Thoracic aorta (tissue), 2 donors: ENCODE measurements around the gene EPN1. TPM values are rescaled to one million over a fixed set of nuclear protein-coding genes. Genes with fewer than 3 reads are reported as not detected.
"Not testable (repeated sequence)": the region's sequence is repeated elsewhere in the genome, so short reads cannot be mapped to it uniquely, and the experiment has no call there.

Experiments
- ATAC-seq: fragments of 150-250 bp; one replicate; pipeline ENCODE4 v1.8.0; 2017; ENCODE audit warnings: low read depth; ENCODE audit not compliant: insufficient number of reproducible peaks, low FRiP score
- DNase-seq: peaks from one replicate; pipeline ENCODE4 v3.0.0-alpha.2; 2020; ENCODE audit warnings: low spot score
- H3K27ac ChIP-seq, 2 donors: fragments of 200-600 bp; sonication (generic); 1 replicate in 1 of 2; 2 replicates in 1 of 2; pipeline ENCODE4 v1.5.1; 2016; ENCODE audit warnings: mild to moderate bottlenecking in 2 of 2, moderate library complexity in 2 of 2
- H3K27me3 ChIP-seq: fragments of 200-600 bp; sonication (generic); replicated peaks from 2 replicates; pipeline ENCODE4 v1.6.0; 2016; ENCODE audit warnings: mild to moderate bottlenecking; ENCODE audit not compliant: insufficient read depth
- H3K36me3 ChIP-seq: fragments of 200-600 bp; sonication (generic); one replicate; pipeline ENCODE4 v1.5.1; 2016
- H3K4me1 ChIP-seq, 2 donors: fragments of 200-600 bp; sonication (generic); 1 replicate in 1 of 2; 2 replicates in 1 of 2; pipeline versions ENCODE4 v1.5.1 to v1.6.0; 2016; ENCODE audit warnings: low read depth in 2 of 2, mild to moderate bottlenecking in 1 of 2; ENCODE audit not compliant: control insufficient read depth in 1 of 2
- H3K4me3 ChIP-seq: fragments of 200-600 bp; sonication (generic); 2 replicates; pipeline ENCODE4 v1.5.1; 2016; ENCODE audit warnings: mild to moderate bottlenecking
- H3K9me3 ChIP-seq: fragments of 200-600 bp; sonication (generic); 2 replicates; pipeline ENCODE4 v1.5.1; 2016
- total RNA-seq, 2 donors: library from RNA; depleted of rRNA; stranded (reverse); fragments of >200 nt; gene quantifications; one replicate each; pipeline versions ENCODE4 v1.1.0 to v1.2.3, GENCODE V29; 2016
- TF ChIP-seq, protein P1 (sequence below): fragments of 200-600 bp; sonication (generic); IDR thresholded peaks from one replicate; pipeline ENCODE4 v1.5.1; 2019; ENCODE audit warnings: antibody characterized with exemption

The EPN1 gene
- total RNA-seq, 2 donors from 2014 or later, result 91.3 to 93.5 TPM

DNA sequence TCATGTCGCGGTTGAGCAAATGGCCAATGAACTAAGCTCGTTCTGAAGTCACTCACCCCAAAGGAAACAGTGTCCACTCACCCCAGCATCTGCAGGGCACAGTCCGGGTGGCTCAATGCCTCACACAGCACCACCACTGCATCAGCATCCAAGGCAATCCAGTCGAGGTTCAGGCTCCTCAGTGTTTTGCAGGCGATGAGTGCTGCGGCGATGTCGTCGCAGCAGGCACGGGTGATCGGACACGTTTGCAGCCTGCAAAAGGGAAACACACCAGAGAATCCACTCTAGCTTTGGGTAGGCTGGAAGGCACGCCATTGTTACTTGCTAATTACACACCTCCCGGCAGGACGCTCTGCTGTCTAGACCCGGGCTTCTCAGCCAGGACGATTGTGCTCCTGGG, 36.7 kb downstream of the EPN1 start:
- H3K4me1 ChIP-seq, result no peaks in the 10 kb centered on the region
- H3K9me3 ChIP-seq, result no peaks in the 10 kb centered on the region
- no peaks in the 10 kb centered on the region for H3K27me3 ChIP-seq
- TF ChIP-seq, protein P1, sequence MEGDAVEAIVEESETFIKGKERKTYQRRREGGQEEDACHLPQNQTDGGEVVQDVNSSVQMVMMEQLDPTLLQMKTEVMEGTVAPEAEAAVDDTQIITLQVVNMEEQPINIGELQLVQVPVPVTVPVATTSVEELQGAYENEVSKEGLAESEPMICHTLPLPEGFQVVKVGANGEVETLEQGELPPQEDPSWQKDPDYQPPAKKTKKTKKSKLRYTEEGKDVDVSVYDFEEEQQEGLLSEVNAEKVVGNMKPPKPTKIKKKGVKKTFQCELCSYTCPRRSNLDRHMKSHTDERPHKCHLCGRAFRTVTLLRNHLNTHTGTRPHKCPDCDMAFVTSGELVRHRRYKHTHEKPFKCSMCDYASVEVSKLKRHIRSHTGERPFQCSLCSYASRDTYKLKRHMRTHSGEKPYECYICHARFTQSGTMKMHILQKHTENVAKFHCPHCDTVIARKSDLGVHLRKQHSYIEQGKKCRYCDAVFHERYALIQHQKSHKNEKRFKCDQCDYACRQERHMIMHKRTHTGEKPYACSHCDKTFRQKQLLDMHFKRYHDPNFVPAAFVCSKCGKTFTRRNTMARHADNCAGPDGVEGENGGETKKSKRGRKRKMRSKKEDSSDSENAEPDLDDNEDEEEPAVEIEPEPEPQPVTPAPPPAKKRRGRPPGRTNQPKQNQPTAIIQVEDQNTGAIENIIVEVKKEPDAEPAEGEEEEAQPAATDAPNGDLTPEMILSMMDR, result no peak
- H3K36me3 ChIP-seq, result no peaks in the 10 kb centered on the region
- H3K27ac ChIP-seq, result no peak overlapping the region
- DNase-seq (no peak), ATAC-seq (no peak)
- no peak overlapping the region for H3K4me3 ChIP-seq

DNA sequence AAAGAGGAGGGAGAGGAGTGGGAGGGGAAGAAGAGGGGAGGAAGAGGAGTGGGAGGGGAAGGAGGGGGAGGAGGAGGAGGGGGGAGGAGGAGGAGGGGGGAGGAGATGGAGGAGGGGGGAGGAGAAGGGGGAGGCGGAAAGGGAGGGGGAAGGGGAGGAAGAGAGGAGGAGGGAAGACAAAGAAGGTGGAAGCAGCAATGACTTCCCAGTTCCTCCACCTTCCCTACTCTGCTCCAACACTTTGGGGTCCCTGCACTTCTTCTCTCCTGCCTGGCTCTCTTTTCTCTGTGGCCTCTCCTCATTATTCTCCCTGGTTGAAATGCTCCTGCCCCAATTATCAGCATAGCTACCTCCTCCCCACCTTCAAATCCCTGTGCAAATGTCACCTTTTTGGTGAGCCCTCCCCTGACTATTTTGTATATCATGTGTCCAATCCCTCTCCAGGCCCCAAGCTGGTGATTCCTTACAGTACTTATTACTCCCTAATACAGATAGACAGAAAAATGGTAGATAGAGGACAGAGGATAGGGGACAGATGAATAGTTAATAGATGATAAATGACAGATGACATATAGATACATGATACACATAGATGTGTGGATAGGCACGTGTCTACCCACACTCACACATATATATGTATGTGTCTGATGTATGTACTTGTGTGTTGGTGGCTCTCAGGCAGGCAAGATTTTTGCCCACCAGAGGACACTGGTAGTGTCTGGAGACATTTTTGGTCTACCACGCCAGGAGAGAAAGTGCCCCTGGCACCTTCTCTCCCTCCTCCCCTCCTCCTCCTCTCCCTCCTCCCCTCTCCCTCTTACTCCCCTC, 38.0 kb downstream of the EPN1 start:
- TF ChIP-seq, protein P1, result no peak
- no peak overlapping the region for H3K4me3 ChIP-seq
- H3K36me3 ChIP-seq, result no peaks in the 10 kb centered on the region
- H3K9me3 ChIP-seq, result no peaks in the 10 kb centered on the region
- no peak for DNase-seq
- no peaks in the 10 kb centered on the region for H3K4me1 ChIP-seq
- no peak for ATAC-seq
- no peak overlapping the region for H3K27ac ChIP-seq
- no peaks in the 10 kb centered on the region for H3K27me3 ChIP-seq

DNA sequence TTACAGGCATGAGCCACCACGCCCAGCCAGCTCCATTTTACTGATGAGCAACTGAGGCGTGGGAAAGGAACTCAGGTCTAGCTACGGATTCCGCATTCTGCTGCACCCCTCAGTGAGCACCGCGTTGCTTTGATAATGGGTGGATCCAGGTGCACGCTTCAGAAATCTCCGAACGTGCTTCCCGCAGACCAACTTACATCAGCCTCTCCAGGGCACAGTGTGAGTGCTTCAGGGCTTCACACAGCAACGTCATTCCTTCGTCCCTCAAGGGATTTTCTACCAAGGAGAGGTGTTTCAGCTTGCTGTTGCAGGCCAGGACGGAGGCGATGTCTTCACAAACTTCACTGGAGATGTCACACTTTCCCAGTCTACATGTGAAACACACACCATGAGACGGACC, 41.5 kb downstream of the EPN1 start:
- Histone ChIP-seq H3K27ac (no peak overlapping the region), H3K4me3 (no peak overlapping the region), H3K9me3 (no peaks in the 10 kb centered on the region), H3K36me3 (no peaks in the 10 kb centered on the region), H3K4me1 (no peaks in the 10 kb centered on the region), H3K27me3 (no peaks in the 10 kb centered on the region)
- DNase-seq (no peak), ATAC-seq (no peak)
- TF ChIP-seq, protein P1, result no peak

DNA sequence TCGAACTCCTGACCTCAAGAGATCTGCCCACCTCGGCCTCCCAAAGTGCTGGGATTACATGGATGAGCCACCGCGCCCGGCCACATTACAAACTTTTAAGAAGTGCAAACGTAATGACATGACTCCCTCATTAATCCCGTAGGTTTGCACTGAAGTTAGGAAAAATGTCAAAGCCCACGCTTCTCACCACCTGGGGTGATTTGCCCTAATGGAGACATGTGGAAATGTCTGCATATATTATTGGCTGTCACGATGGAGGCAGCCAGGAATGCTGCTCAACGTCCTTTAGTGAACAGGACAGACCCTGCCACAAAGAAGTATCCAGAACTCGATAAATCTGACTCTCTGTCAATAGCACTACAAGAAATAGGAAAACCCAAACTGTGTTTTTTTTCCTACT, 42.2 kb downstream of the EPN1 start:
- H3K27me3 ChIP-seq, result no peaks in the 10 kb centered on the region
- DNase-seq, result no peak
- H3K4me3 ChIP-seq, result no peak overlapping the region
- H3K27ac ChIP-seq, result no peak overlapping the region
- ATAC-seq, result no peak
- TF ChIP-seq, protein P1, result no peak
- no peaks in the 10 kb centered on the region for H3K9me3 ChIP-seq
- no peaks in the 10 kb centered on the region for H3K36me3 ChIP-seq
- H3K4me1 ChIP-seq, result no peaks in the 10 kb centered on the region

DNA sequence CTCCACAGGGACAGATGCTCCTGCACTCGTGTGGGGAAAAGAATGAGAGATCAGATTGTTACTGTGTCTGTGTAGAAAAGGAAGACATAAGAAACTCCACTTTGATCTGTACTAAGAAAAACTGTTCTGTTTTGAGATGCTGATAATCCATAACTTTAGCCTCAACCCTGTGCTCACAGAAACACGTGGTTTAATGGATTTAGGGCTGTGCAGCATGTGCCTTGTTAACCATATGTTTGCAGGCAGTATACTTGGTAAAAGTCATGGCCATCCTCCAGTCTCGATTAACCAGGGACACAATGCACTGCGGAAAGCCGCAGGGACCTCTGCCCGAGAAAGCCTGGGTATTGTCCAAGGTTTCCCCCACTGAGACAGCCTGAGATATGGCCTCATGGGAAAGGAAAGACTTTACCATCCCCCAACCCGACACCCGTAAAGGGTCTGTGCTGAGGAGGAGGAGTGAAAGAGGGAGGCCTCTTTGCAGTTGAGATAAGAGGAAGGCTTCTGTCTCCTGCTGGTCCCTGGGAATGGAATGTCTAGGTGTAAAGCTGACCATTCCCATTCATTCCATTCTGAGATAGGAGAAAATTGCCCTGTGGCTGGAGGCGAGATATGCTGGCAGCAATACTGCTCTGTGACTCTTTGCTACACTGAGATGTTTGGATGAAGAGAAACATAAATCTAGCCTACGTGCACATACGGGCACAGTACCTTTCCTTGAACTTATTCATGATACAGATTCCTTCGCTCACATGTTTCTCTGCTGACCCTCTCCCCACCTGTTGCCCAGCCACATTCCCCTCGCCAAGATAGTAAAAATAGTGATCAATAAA, 43.1 kb downstream of the EPN1 start:
- not testable (repeated sequence) for H3K36me3 ChIP-seq, H3K4me3 ChIP-seq, H3K9me3 ChIP-seq, H3K27me3 ChIP-seq, ATAC-seq, DNase-seq, H3K27ac ChIP-seq, H3K4me1 ChIP-seq
